ENCODE results near the gene TIGAR. TPM values are rescaled to one million over a fixed set of nuclear protein-coding genes. Genes with fewer than 3 reads are reported as not detected.
A peak's percentile ranks its signal among the peaks of the same experiment; 100 is the strongest.

The TIGAR gene
- total and polyA plus RNA-seq, 2 donors (not counting 3 experiments of a cell fraction or from before 2014, with no cell fraction given): 5.6 to 31.2 TPM

DNA sequence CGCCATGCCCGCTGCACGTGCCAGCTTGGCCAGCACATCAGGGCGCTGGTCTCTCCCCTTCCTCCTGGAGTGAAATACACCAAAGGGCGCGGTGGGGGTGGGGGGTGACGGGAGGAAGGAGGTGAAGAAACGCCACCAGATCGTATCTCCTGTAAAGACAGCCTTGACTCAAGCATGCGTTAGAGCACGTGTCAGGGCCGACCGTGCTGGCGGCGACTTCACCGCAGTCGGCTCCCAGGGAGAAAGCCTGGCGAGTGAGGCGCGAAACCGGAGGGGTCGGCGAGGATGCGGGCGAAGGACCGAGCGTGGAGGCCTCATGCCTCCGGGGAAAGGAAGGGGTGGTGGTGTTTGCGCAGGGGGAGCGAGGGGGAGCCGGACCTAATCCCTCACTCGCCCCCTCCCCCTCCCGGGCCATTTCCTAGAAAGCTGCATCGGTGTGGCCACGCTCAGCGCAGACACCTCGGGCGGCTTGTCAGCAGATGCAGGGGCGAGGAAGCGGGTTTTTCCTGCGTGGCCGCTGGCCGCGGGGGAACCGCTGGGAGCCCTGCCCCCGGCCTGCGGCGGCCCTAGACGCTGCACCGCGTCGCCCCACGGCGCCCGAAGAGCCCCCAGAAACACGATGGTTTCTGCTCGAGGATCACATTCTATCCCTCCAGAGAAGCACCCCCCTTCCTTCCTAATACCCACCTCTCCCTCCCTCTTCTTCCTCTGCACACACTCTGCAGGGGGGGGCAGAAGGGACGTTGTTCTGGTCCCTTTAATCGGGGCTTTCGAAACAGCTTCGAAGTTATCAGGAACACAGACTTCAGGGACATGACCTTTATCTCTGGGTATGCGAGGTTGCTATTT is 48.4 kb upstream of the TIGAR start:
- peak; percentile 13 for DNase-seq (ENCODE audit: low read depth, low spot score)
- no peaks in the 10 kb centered on the region for H3K9me3 ChIP-seq (replicated peaks; ENCODE audit: control insufficient read depth, insufficient read depth, low read length)
- no peak overlapping the region for H3K4me2 ChIP-seq (ENCODE audit: insufficient read depth, low read length)
- no peak overlapping the region for H3K9ac ChIP-seq (replicated peaks; ENCODE audit: extremely low read depth, insufficient read depth, low read length)
- no peaks in the 10 kb centered on the region for H3K79me2 ChIP-seq (ENCODE audit: control insufficient read depth, insufficient read depth, low read length)
- no peaks in the 10 kb centered on the region for H4K20me1 ChIP-seq (replicated peaks; ENCODE audit: control insufficient read depth, extremely low read depth, insufficient read depth, low read length)
- TF ChIP-seq, protein P1, sequence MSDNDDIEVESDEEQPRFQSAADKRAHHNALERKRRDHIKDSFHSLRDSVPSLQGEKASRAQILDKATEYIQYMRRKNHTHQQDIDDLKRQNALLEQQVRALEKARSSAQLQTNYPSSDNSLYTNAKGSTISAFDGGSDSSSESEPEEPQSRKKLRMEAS (IDR thresholded peaks at IDR 0.05; ENCODE audit: insufficient read depth, insufficient read length): peak; percentile 2
- TF ChIP-seq FOS (IDR thresholded peaks at IDR 0.05; ENCODE audit: borderline replicate concordance, insufficient read depth, low read length): no peak
- peak; percentile 91 for TF ChIP-seq EZH2 (IDR thresholded peaks at IDR 0.05; ENCODE audit: borderline replicate concordance, low read depth, low read length, severe bottlenecking)
- no TSS peak for BruUV-seq (replicated peaks)
- no peaks in the 10 kb centered on the region for H3K36me3 ChIP-seq (ENCODE audit: control insufficient read depth in 2 of 2, extremely low read depth in 1 of 2, insufficient read depth in 2 of 2, low read length in 2 of 2)
- intact Hi-C loops (cut with micrococcal nuclease) (loop anchor here (1.0 to 10.0 kb wide), 3 partner anchors 241 to 468 kb away; partner anchors contain the start of gene PARP11), dilution Hi-C loops (cut with MboI; ENCODE audit: extremely low pct_ligation_motif_present, low sequenced_read_pairs) (no loop called here)
- no peaks in the 10 kb centered on the region for H3K9me1 ChIP-seq (replicated peaks; ENCODE audit: control insufficient read depth, extremely low read depth, insufficient read depth, low read length)
- no peak for FAIRE-seq
- POLR2A ChIA-PET: no interaction called here
- CTCF ChIA-PET: interaction anchor here (1.0 to 3.0 kb wide), 4 partner anchors 165 to 387 kb away, joined by 3 to 15 read pairs (median 6); no protein-coding TSS in a partner anchor
- no peak overlapping the region for H2AFZ ChIP-seq (ENCODE audit: low read depth, low read length)
- no peak overlapping the region for H3K27ac ChIP-seq (ENCODE audit: insufficient read depth, low read depth, low read length)
- H3K4me3 ChIP-seq (replicated peaks in 1 of 3; ENCODE audit: insufficient read depth in 1 of 3, low read depth in 1 of 3, low read length in 3 of 3): peak overlapping the region in 1 of 3 experiments; percentile 13
- H3K4me1 ChIP-seq (ENCODE audit: control insufficient read depth, extremely low read depth, insufficient read depth, low read length): peaks cover 25% of the 10 kb centered on the region
- H3K27me3 ChIP-seq (ENCODE audit: control insufficient read depth in 2 of 2, insufficient read depth in 2 of 2, low read length in 2 of 2): peaks cover 70 to 85% of the 10 kb centered on the region in 2 experiments

DNA sequence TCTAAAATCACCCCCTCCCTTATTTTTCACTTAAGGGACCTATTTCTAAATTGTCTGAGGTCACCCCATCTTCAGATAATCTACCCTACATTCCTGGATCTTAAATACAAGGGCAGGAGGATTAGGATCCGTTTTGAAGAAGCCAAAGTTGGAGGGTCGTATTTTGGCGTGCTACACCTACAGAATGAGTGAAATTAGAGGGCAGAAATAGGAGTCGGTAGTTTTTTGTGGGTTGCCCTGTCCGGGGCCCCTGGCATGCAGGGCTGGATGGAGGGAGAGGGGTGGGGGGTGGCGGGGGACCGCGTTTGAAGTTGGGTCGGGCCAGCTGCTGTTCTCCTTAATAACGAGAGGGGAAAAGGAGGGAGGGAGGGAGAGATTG is 47.8 kb upstream of the TIGAR start:
- TF ChIP-seq GATA2 (IDR thresholded peaks at IDR 0.05; ENCODE audit: insufficient read depth, insufficient read length, low read depth, low read length) (no peak), EZH2 (IDR thresholded peaks at IDR 0.05; ENCODE audit: borderline replicate concordance, low read depth, low read length, severe bottlenecking) (peak; percentile 56), POLR2A (IDR thresholded peaks at IDR 0.05; ENCODE audit: low read depth, low read length) (no peak)

More for the DNA sequence above, 47.8 kb upstream of the TIGAR start:
- dilution Hi-C loops (cut with MboI; ENCODE audit: extremely low pct_ligation_motif_present, low sequenced_read_pairs): no loop called here
- H3K79me2 ChIP-seq (ENCODE audit: control insufficient read depth, insufficient read depth, low read length): no peaks in the 10 kb centered on the region
- DNase-seq (ENCODE audit: low read depth, low spot score) (no peak), FAIRE-seq (no peak)
- H3K27ac ChIP-seq (ENCODE audit: insufficient read depth, low read depth, low read length): no peak overlapping the region
- no peaks in the 10 kb centered on the region for H3K9me1 ChIP-seq (replicated peaks; ENCODE audit: control insufficient read depth, extremely low read depth, insufficient read depth, low read length)
- peaks cover 70 to 79% of the 10 kb centered on the region in 2 experiments for H3K27me3 ChIP-seq (ENCODE audit: control insufficient read depth in 2 of 2, insufficient read depth in 2 of 2, low read length in 2 of 2)
- no peaks in the 10 kb centered on the region for H3K9me3 ChIP-seq (replicated peaks; ENCODE audit: control insufficient read depth, insufficient read depth, low read length)
- no peak overlapping the region for H3K4me2 ChIP-seq (ENCODE audit: insufficient read depth, low read length)
- CTCF ChIA-PET: interaction anchor here (1.0 to 3.0 kb wide), 3 partner anchors 166 to 387 kb away, joined by 3 to 15 read pairs (median 3); no protein-coding TSS in a partner anchor
- peaks cover 25% of the 10 kb centered on the region for H3K4me1 ChIP-seq (ENCODE audit: control insufficient read depth, extremely low read depth, insufficient read depth, low read length)
- no peak overlapping the region for H3K4me3 ChIP-seq (replicated peaks in 1 of 3; ENCODE audit: insufficient read depth in 1 of 3, low read depth in 1 of 3, low read length in 3 of 3)
- BruUV-seq (replicated peaks): no TSS peak
- no peaks in the 10 kb centered on the region for H3K36me3 ChIP-seq (ENCODE audit: control insufficient read depth in 2 of 2, extremely low read depth in 1 of 2, insufficient read depth in 2 of 2, low read length in 2 of 2)
- H4K20me1 ChIP-seq (replicated peaks; ENCODE audit: control insufficient read depth, extremely low read depth, insufficient read depth, low read length): no peaks in the 10 kb centered on the region
- intact Hi-C loops (cut with micrococcal nuclease): loop anchor here (1.0 to 10.0 kb wide), 3 partner anchors 242 to 468 kb away; partner anchors contain the start of gene PARP11
- no peak overlapping the region for H2AFZ ChIP-seq (ENCODE audit: low read depth, low read length)
- H3K9ac ChIP-seq (replicated peaks; ENCODE audit: extremely low read depth, insufficient read depth, low read length): no peak overlapping the region
- POLR2A ChIA-PET: no interaction called here
